Activated CD4-positive, alpha-beta T cell treated with anti-CD3 and anti-CD28 coated beads for 24 hours (primary cell): ENCODE results near the gene CYP24A1.

Source experiments
- DNase-seq, 2 donors: peaks; one replicate each; pipeline ENCODE4 v3.0.0-alpha.2; 2020; ENCODE audit warnings: low read depth in 2 of 2

The CYP24A1 gene

DNA sequence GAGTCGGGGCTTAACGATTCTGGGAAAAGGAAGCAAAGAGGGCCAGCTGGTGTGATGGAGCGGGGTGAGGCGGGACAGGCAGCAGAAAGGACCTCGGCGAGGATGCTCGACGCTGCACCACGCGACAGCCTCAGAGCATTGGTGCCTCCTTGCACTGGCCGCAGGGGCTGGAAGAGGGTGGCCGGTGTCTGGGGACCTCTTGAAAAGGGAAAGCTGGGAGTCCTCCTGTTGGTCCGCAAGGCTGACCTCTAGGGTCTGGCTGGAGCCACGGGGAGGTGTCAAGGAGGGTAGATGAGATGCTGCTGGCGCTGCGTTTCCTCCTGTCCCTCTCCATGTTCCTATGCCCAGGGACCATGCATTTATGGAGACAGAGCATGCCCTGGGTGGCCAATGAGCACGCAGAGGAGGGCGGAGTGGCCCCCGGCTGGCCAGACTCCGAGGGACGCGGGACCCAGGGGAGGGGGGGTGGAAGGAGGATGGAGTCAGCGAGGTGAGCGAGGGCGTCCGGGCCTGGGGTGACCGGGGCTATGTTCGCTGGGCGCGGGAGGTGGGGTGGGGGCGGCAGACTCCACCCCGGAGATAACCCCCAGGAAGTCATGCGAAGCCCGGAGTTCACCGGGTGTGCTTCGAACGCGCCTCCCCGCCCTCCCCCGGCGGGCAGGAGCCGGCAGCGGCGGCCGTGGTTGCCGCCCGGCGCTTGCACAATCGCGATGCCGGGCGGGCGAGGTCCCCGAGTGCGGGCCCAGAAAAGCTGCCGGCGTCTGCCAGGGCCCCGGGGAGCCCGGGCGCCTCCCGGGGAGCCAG, at the start of gene CYP24A1:
Gene CYP24A1, minus strand, starts transcription at position 334 of the 804 bp plus-strand sequence. CDS start 407 bp downstream, outside the sequence.
- no peak for DNase-seq

DNA sequence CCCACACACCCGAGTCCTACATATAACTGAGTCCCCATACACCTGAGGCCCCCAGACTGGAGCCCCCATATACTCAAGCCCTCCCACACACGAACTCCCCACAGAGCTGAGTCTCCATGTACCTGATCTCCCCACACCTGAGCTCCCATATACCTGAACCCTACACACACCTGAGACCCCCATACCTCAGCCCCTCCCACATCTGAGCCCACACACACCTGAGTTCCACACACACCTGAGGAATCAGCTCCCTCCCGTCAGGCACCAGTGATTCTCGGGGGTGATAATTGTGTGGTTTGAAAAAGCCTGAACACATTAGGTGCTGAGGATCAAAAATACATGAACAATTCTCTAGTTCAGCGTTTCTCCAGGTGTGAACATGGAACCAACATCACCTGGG, 49.5 kb upstream of the CYP24A1 start:
- DNase-seq = no peak

DNA sequence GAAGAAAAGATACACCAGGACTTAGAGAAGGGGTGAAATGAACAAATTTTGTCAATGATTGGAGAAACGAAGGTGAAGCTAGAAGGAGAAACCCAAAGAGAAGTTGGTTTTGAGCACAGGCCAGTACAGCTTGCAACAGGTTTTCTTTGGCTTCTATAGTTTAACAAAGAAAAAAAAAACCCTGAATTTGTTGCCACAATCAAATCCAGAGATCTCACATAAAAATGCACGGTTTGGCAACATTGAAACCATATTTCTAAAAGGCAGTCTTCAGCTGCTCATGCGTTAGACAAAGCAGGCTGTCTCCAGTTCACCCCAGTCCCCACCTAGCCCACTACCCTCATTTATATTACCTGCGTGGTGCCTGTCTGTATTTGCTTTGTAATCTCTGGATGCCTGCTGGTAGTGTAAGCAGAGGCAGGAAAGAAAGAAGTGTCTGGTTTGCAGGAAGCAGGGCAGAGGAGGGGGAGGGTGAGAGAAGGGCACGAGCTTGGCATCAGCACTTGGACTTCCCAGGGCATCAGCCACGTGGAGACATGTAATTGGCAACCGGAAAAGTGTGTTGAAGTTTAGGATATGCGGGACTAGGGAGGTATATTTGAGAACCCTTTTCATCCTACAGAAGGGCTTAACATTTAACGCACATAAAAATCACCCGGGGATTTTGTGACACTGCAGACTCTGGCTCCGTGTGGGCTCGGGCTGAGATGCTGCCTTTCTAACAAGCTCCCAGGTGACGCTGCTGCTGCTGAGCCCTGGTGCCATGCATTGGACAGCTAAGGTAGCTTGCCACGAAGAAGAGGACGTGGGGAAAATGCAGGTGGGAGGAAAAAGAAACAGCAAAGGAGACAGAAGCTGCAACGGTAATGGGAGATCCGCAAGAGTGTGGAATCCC, 48.5 kb upstream of the CYP24A1 start:
- DNase-seq = no peak

DNA sequence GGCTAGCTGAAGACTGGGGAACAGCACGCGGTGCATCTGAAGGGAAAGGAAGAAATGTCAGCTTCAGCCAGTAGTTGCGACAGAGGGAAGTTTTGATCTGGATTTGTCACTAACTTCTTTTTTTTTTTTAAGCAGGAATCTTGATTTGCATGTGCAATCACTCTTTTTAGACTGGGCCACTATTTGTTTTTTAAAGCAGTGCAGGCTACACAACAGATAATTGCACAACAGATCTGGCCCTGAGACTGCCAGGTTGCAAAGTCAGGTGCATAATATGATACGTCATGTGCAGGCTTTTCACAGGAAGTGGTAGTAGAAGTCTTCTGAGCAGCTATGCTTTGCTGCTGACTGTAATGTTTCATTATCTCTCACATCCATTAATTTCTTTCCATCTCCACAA, 47.6 kb upstream of the CYP24A1 start:
- DNase-seq = no peak

DNA sequence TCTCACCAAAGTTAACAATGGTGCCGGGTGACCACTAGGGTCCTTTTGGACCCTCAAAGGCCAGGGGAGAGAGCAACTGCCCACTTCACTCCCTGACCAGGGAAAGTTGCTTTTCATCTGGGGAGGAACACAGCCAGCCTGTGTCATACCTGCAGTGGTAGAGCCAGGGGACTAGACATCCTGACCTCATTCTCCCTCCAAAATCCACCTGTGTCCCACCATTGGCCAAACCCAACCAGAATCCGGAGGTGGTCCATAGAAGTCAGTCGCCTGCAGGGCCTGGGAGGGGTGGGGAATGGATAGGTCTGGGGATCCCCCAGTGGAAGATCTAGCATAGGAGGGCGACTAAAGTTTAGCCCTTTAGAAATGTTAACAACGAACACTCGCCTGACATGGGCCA, 46.9 kb upstream of the CYP24A1 start:
- DNase-seq = no peak

DNA sequence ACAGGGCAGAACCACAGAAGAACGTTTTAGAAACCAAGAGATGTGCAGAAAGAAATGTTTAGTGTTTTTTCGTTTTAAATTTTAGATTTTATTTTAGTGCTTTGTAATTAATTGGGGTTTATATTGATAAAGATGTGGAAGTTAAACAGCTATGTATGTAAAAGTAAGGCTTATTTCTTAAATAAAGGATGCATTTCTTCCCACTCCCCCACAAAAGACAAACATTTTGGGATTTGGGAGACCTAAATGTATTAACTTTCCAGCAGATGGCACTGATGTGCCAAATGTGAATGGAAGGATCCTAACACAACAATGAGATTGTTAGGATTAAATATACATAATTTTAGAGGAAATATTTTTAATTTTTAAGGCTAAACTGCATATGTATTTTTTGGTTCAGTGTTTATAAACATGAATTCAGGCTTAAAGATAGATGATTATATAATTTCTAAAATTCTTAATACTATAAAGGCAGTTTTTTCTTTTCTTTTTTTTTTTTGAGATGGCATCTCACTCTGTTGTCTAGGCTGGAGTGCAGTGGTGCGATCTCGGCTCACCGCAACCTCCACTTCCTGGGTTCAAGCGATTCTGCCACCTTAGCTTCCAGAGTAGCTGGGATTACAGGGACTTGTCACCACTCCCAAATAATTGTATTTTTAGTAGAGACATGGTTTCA, 46.1 kb upstream of the CYP24A1 start:
- no peak for DNase-seq

DNA sequence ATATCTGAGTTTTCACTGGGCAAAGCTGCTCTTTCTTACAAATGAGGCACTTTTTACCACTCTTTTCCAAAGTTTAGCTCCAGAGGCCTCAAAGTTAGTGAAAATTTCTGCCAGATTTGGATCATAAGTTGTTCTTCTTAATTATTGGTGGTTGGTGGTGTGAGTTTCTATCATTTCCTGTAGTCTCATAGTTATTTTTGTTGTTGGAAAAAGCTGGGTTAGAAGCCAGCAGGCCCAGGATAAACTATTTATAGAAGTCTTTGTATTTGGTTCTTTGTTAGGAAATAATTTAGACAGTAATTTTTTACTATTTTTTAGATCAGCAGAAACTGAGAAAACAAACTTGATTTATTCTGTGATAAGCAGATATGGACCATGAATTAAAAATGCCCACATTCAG, 44.7 kb upstream of the CYP24A1 start:
- no peak for DNase-seq

DNA sequence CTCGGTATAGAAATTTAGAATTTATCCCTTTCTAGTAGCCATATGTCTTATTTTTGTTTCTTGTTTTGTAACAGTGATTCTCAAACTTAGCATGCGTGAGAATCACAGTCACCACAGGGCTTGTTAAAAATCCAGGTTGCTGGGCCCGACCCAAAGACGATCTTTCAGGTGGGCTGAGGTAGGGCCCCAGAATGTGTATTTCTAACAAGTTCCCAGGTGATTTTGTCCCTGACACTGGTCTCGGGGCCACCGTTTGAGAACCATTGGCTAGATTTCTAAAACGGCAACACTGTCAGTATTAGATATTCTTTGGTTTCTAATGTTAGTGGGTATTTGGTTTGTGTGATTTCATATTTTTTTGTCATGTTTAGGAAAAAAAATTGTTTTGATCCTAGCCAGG, 44.0 kb upstream of the CYP24A1 start:
- no peak for DNase-seq

DNA sequence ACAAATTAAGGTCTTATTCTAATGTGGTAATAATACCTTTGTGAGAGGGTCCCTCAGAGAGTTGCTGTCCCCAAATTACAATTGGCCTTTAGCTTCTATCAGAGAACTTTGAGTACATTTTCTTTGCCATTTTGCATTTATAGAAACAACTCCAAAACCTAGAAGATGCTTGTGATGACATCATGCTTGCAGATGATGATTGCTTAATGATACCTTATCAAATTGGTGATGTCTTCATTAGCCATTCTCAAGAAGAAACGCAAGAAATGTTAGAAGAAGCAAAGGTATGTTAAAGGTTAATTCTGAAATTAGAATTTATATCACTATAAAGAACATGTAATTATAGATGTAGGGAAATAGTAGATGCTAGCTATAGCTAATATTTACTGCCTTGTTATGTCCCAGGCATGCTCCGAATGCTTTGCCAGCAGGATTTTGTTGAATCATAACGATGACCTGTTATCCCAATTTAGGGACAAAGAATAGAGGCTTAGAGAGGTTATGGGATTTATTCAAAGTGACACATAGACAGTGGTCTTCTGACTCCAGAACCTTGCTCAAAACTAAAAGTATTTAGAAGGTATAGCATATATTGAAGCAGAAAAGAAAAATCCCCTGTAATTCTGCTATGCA, 41.5 kb upstream of the CYP24A1 start:
- no peak for DNase-seq

DNA sequence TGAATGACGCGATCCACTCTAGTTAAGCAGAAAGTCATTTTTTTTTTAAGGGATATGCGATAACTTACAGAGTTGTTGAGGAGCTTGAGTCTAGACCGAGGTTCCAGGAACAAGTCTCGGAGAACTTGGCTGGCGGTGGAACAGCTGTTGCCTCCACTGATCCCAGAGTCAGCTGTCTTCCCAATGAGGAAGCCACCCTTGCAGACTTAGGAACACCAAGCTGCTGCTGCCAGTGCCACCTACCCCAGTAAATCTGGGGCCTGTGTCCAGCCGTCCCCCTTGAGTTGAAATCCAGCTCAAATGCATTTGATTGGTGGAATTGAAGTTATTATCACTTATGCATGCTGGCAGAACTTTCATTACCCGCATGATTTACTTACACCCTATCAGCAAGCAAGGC, 40.8 kb upstream of the CYP24A1 start:
- DNase-seq = no peak

DNA sequence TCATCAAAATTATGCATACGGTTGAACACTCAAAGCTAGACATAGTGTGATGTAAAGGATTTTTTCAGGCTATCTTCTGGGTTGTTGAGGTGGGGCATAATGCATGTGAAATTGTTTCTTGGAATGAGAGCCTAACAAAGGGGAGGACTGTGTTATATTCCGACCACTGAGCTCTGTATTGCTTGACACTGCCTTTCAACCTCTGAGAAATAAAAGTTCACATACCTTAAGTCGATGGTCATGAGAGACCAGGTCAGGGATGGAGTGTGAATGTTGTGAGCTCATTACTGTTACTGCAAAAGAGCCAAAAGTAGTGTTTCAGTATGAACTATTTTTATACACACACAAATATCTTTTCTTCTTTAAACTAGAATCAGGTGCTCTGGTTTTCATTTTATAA, 39.1 kb upstream of the CYP24A1 start:
- no peak for DNase-seq

DNA sequence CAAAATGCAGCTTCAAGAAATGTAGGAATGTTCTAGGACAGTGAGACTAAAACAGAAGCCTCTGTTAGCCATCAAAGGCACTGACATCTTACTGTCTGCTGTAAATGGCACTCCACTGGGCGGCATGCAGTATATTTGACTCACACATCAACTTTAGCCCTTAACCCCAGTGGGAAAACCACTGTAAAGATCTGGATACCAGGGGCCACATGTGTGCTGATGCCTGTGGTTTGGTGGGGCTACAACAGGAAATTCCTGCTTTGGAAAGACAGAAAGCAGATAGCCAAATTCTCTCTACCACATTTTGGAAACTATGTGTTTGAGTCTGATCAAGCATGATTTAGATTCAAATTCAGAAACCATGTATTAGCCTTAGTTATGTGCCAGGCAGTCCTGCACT, 38.4 kb upstream of the CYP24A1 start:
- no peak for DNase-seq

DNA sequence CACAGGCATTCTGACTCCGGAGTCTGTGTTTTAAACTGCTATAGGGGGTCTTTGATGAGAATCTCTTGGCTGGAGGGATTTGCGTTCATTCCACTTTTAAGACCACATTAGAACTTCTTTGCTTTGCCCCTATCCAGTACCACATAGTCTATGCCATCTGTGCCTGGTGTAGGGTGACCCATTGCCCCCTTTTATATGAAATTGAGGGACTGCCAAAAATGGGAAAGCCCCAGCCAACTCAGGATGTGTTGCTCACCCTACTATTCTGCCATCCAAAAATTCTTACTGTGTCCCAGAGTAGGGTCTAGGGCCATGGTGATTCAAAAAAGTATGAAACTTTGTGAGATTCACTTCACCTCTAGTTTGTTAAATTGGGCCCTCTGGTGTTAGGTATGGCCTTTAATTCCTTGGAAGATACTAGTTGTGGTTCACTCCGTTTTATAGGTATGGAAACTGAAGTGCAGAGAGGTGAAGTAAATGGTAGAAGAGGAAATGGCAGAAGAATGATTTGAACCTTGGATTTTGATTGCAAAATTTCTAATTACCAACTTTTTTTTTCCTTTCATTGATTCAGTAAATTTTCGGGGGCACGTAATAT, 35.5 kb upstream of the CYP24A1 start:
- no peak for DNase-seq

DNA sequence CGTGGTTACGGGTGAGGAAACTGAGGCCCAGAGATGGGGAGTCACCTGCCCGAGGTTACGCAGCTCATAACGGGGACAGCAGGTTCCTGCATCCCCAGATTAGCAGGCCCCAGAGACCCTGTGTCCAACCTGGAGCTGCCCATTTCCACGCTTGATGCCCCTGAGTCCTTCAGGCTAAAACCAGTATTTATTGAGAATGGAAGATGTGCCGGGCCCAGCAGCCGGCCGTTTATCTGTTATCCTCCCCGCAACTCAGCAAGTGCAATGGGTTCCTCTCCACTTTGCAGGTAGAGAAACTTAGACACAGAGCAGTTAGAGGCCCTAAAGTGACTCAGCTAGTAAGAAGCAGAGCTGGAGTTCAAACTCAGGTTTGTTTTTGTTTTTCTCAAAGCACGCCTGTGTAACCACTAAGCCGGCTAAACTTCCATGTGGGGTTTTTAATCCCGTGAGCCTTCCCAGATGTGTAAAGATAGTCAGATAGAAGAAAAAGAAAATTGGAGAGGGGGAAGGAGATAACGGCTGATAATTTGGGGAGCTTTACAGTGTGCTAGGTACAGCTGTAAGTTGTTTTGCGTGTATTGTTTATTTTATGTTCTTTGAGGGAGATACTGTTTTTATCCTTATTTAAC, 34.9 kb upstream of the CYP24A1 start:
- DNase-seq = no peak

DNA sequence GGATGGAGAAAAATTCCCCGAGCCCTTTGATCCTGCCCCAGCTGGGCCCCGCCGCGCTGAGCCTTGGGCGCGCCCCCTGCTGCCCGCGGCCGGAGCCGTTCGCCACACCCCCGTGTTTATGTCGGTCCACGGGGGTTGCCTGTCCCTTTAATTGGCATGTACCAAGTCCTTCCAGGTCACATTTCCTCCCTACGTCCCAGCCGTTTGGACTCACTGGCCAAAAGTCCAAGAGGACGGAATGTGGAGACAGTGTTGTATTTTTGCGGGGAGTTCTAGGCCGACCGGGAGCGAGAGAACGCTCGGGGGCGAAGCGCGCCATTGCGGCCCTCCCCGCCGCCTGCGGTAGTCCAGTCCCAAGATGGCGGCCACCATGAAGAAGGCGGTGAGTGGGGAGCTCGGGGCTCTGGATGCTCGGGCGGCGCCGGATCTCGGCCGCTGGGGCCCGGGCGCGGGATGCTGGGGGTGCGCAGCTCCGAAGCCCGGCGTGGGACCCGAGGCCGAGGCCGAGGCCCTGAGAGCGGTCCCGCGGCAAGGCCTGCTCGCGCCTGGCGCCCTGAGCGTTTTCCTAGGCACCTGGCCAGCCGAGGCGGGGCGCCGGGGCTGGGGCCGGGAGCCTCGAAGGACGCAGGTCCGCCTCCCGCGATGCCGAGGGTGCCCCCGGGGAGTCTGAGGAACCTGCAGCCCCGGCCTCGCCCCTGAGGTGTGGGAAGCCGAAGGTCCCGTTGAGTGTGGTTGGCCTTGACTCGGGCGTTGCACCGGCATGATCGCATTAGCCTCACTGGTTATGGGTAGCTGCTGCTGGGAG, 34.2 kb upstream of the CYP24A1 start, which contains the start of gene PFDN4:
Gene PFDN4, plus strand, starts transcription at position 345 of the 805 bp plus-strand sequence. Its CDS starts 14 bp downstream, at position 359.
- peak; percentile 64 to 72 for DNase-seq

DNA sequence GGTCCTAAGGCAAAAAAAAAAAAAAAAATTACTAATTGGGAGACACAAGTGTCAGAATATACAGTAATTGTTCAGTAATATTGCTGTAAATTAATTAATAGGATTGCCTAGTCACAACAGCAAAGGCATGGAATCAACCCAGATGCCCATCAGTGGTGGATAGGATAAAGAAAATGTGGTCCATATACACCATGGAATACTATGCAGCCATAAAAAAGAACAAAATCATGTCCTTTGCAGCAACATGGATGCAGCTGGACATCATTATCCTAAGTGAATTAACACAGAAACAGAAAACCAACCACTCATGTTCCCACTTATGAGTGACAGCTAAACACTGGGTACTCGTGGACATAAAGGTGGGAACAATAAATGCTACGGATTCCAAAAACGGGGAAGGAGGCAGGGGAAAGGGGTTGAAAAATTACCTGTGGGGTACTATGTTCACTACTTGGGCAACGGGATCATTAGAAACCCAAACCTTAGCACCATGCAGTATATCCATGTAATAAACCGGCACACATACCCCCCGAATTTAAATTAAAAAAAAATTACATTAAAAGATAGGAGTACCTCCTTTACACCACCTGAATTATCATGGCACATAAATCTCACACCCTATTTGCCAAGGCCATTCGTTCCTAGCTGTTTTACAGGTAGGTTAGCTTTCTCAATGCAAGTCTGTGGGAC, 33.4 kb upstream of the CYP24A1 start:
- no peak for DNase-seq

DNA sequence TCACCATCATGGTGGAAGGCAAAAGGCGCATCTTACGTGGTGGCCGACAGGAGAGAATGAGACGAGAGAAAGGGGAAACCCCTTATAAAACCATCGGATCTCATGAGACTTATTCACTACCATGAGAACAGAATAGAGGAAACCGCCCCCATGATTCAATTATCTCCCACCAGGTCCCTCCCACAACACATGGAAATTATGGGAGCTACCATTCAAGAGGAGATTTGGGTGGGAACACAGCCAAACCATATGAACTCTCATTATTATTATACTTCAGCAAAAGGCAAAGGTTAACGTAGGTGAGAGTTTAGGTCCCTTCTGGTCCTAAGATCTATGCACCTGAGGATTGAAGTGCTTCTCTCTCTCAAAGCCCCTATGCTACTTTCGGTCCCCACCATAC, 31.7 kb upstream of the CYP24A1 start:
- no peak for DNase-seq

DNA sequence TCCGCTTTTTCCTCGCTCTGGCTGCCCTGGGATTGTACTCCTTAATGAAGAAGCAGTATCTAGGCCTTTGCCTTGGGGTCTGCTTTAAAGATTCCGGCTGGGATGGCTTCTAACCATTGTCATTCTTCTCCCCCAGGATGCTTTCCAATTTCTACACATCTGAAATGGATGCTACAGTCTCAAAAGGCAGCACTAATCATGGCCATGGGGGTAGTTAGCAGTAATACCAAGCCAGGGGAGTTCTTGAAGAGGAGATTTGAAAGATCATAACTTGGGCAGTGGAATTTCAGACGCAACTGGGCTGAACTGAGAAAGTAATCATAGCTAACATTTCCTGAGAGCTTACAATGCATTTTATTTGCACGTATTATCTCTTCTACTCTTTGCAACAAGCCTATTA, 30.7 kb upstream of the CYP24A1 start:
- no peak for DNase-seq

DNA sequence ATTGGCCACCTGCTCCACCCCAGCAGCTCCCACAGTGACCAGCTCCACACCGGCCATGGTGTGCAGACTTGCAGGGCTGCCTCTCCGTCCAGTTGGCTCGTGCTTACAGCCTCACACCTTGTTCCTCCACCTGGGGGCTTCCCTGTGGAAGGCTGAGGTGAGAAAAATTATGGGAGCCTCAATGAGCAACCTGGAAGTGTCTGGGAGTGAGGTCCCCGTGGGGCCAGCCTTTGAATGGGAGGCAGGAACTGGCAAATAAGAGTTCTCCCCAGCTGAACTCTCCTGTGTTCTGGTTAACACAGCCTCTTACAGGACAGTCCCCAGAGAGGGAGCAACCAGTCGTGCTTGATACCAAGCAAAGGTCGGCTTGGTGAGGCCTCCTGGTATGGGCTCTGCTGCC, 30.3 kb upstream of the CYP24A1 start:
- no peak for DNase-seq
